HepG2 (cell line): Measurements from ENCODE around the gene MTHFD1. TPM values are rescaled to one million over a fixed set of nuclear protein-coding genes. Genes with fewer than 3 reads are reported as not detected.

Experiments
- FOXC1 ChIP-seq: sonication (generic); formaldehyde crosslinking; IDR thresholded peaks from 2 replicates; pipeline ENCODE4 v1.8.0; 2022; ENCODE audit warnings: mild to moderate bottlenecking, missing genetic modification reagents, borderline replicate concordance
- NCOR1 ChIP-seq: fragments of 200-600 bp; sonication (generic); IDR thresholded peaks from 2 replicates; pipeline ENCODE4 v1.7.0; 2017; ENCODE audit warnings: antibody characterized with exemption, low read length, borderline replicate concordance
- ZMYM4 ChIP-seq: sonication (generic); formaldehyde crosslinking; IDR thresholded peaks from 2 replicates; pipeline ENCODE4 v1.8.1; 2023; ENCODE audit warnings: mild to moderate bottlenecking, missing genetic modification reagents
- ZNF367 ChIP-seq: sonication (generic); formaldehyde crosslinking; IDR thresholded peaks from 2 replicates; pipeline ENCODE4 v1.4.0; 2020; ENCODE audit warnings: missing genetic modification reagents, borderline replicate concordance
- ZSCAN22 ChIP-seq: sonication (generic); formaldehyde crosslinking; IDR thresholded peaks from 2 replicates; pipeline ENCODE4 v1.4.0; 2020; ENCODE audit warnings: mild to moderate bottlenecking, missing genetic modification reagents
- polyA plus RNA-seq, 8 experiments: library from polyadenylated mRNA; depleted of rRNA in 3 of 8; stranded (reverse) in 7 of 8; unstranded in 1 of 8; fragments of >200 nt; fragmentation: Illumina TruSeq in 4 of 8; extraction: Trizol in 4 of 8; gene quantifications; 2 replicates each; pipeline versions ENCODE4 v1.2.1 to v1.2.3, GENCODE V29; 2011 to 2016; ENCODE audit warnings: low read depth in 4 of 8, missing spikeins in 1 of 8, mixed read lengths in 1 of 8; ENCODE audit not compliant: insufficient read depth in 1 of 8
- total RNA-seq, 5 experiments: library from RNA; depleted of rRNA; stranded (reverse); fragments of >200 nt; fragmentation: Illumina TruSeq; extraction: Trizol; gene quantifications; 2 replicates each; pipeline ENCODE4 v1.2.3, GENCODE V29; 2016; ENCODE audit warnings: low read depth in 1 of 5
- TF ChIP-seq, protein P1 (sequence below): IDR thresholded peaks from 2 replicates; pipeline ENCODE4 v1.6.1; 2016; ENCODE audit warnings: low read depth, missing genetic modification reagents, missing compliant biosample characterization
- TF ChIP-seq, protein P2 (sequence below): sonication (generic); formaldehyde crosslinking; IDR thresholded peaks from 2 replicates; pipeline ENCODE4 v1.4.0; 2020; ENCODE audit warnings: mild to moderate bottlenecking, missing genetic modification reagents
- TF ChIP-seq, protein P3 (sequence below): sonication (generic); formaldehyde crosslinking; IDR thresholded peaks from 2 replicates; pipeline ENCODE4 v1.4.0; 2020; ENCODE audit warnings: mild to moderate bottlenecking, missing genetic modification reagents
- TF ChIP-seq, protein P4 (sequence below): sonication (generic); formaldehyde crosslinking; IDR thresholded peaks from 2 replicates; pipeline ENCODE4 v1.4.0; 2020; ENCODE audit warnings: missing genetic modification reagents
- TF ChIP-seq, protein P5 (sequence below): sonication (generic); formaldehyde crosslinking; IDR thresholded peaks from 2 replicates; pipeline ENCODE4 v1.4.0; 2020; ENCODE audit warnings: mild to moderate bottlenecking, missing genetic modification reagents, borderline replicate concordance

MTHFD1 gene
- total and polyA plus RNA-seq, 2 of the 13 experiments (the other 11 are each of a cell fraction or from before 2014, with no cell fraction given): 31.0 to 106 TPM

DNA sequence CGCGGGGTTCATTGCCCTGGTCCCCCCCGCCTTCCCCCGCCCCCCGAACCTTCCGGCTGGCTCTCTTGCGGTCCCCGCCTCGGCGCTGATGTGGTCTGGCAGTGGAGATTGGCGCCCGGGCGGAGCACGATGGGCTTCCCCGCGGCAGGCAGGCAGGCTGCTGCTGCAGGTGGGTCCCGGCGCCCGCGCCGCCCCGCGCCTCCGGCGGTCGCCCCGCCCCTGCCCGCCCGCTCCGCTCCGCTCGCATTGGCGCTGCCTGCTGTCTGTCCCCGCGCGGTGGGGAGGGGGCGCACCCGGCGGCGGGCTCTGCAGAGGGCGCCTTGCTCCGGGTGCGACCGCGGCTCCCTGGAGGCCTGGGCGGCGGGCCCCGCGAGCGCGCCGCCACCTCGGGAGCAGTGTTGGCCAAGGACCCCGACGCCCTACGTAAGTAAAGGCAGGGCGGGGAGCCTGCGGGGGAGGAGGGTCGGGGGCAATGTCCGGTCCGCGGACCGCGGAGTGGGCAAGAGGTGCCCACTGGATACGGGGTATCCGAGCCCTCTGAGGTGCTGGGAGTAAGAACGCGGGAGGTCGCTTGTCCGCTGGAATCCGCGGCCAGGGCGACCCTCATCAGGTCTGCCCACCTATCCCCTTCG lies 77.2 kb downstream of the MTHFD1 start, which contains the start of gene AKAP5 (continued):
- TF ChIP-seq, protein P1, sequence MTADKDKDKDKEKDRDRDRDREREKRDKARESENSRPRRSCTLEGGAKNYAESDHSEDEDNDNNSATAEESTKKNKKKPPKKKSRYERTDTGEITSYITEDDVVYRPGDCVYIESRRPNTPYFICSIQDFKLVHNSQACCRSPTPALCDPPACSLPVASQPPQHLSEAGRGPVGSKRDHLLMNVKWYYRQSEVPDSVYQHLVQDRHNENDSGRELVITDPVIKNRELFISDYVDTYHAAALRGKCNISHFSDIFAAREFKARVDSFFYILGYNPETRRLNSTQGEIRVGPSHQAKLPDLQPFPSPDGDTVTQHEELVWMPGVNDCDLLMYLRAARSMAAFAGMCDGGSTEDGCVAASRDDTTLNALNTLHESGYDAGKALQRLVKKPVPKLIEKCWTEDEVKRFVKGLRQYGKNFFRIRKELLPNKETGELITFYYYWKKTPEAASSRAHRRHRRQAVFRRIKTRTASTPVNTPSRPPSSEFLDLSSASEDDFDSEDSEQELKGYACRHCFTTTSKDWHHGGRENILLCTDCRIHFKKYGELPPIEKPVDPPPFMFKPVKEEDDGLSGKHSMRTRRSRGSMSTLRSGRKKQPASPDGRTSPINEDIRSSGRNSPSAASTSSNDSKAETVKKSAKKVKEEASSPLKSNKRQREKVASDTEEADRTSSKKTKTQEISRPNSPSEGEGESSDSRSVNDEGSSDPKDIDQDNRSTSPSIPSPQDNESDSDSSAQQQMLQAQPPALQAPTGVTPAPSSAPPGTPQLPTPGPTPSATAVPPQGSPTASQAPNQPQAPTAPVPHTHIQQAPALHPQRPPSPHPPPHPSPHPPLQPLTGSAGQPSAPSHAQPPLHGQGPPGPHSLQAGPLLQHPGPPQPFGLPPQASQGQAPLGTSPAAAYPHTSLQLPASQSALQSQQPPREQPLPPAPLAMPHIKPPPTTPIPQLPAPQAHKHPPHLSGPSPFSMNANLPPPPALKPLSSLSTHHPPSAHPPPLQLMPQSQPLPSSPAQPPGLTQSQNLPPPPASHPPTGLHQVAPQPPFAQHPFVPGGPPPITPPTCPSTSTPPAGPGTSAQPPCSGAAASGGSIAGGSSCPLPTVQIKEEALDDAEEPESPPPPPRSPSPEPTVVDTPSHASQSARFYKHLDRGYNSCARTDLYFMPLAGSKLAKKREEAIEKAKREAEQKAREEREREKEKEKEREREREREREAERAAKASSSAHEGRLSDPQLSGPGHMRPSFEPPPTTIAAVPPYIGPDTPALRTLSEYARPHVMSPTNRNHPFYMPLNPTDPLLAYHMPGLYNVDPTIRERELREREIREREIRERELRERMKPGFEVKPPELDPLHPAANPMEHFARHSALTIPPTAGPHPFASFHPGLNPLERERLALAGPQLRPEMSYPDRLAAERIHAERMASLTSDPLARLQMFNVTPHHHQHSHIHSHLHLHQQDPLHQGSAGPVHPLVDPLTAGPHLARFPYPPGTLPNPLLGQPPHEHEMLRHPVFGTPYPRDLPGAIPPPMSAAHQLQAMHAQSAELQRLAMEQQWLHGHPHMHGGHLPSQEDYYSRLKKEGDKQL: no peak
- TF ChIP-seq NCOR1: no peak
- TF ChIP-seq, protein P2, sequence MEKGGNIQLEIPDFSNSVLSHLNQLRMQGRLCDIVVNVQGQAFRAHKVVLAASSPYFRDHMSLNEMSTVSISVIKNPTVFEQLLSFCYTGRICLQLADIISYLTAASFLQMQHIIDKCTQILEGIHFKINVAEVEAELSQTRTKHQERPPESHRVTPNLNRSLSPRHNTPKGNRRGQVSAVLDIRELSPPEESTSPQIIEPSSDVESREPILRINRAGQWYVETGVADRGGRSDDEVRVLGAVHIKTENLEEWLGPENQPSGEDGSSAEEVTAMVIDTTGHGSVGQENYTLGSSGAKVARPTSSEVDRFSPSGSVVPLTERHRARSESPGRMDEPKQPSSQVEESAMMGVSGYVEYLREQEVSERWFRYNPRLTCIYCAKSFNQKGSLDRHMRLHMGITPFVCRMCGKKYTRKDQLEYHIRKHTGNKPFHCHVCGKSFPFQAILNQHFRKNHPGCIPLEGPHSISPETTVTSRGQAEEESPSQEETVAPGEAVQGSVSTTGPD (CRISPR knock-in tag): no peak
- no peak for TF ChIP-seq FOXC1
- no peak for TF ChIP-seq ZSCAN22 (CRISPR knock-in tag)
- TF ChIP-seq, protein P3, sequence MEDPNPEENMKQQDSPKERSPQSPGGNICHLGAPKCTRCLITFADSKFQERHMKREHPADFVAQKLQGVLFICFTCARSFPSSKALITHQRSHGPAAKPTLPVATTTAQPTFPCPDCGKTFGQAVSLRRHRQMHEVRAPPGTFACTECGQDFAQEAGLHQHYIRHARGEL (CRISPR knock-in tag): no peak
- TF ChIP-seq, protein P4, sequence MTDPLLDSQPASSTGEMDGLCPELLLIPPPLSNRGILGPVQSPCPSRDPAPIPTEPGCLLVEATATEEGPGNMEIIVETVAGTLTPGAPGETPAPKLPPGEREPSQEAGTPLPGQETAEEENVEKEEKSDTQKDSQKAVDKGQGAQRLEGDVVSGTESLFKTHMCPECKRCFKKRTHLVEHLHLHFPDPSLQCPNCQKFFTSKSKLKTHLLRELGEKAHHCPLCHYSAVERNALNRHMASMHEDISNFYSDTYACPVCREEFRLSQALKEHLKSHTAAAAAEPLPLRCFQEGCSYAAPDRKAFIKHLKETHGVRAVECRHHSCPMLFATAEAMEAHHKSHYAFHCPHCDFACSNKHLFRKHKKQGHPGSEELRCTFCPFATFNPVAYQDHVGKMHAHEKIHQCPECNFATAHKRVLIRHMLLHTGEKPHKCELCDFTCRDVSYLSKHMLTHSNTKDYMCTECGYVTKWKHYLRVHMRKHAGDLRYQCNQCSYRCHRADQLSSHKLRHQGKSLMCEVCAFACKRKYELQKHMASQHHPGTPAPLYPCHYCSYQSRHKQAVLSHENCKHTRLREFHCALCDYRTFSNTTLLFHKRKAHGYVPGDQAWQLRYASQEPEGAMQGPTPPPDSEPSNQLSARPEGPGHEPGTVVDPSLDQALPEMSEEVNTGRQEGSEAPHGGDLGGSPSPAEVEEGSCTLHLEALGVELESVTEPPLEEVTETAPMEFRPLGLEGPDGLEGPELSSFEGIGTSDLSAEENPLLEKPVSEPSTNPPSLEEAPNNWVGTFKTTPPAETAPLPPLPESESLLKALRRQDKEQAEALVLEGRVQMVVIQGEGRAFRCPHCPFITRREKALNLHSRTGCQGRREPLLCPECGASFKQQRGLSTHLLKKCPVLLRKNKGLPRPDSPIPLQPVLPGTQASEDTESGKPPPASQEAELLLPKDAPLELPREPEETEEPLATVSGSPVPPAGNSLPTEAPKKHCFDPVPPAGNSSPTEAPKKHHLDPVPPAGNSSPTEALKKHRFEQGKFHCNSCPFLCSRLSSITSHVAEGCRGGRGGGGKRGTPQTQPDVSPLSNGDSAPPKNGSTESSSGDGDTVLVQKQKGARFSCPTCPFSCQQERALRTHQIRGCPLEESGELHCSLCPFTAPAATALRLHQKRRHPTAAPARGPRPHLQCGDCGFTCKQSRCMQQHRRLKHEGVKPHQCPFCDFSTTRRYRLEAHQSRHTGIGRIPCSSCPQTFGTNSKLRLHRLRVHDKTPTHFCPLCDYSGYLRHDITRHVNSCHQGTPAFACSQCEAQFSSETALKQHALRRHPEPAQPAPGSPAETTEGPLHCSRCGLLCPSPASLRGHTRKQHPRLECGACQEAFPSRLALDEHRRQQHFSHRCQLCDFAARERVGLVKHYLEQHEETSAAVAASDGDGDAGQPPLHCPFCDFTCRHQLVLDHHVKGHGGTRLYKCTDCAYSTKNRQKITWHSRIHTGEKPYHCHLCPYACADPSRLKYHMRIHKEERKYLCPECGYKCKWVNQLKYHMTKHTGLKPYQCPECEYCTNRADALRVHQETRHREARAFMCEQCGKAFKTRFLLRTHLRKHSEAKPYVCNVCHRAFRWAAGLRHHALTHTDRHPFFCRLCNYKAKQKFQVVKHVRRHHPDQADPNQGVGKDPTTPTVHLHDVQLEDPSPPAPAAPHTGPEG (CRISPR knock-in tag): no peak
- TF ChIP-seq, protein P5, sequence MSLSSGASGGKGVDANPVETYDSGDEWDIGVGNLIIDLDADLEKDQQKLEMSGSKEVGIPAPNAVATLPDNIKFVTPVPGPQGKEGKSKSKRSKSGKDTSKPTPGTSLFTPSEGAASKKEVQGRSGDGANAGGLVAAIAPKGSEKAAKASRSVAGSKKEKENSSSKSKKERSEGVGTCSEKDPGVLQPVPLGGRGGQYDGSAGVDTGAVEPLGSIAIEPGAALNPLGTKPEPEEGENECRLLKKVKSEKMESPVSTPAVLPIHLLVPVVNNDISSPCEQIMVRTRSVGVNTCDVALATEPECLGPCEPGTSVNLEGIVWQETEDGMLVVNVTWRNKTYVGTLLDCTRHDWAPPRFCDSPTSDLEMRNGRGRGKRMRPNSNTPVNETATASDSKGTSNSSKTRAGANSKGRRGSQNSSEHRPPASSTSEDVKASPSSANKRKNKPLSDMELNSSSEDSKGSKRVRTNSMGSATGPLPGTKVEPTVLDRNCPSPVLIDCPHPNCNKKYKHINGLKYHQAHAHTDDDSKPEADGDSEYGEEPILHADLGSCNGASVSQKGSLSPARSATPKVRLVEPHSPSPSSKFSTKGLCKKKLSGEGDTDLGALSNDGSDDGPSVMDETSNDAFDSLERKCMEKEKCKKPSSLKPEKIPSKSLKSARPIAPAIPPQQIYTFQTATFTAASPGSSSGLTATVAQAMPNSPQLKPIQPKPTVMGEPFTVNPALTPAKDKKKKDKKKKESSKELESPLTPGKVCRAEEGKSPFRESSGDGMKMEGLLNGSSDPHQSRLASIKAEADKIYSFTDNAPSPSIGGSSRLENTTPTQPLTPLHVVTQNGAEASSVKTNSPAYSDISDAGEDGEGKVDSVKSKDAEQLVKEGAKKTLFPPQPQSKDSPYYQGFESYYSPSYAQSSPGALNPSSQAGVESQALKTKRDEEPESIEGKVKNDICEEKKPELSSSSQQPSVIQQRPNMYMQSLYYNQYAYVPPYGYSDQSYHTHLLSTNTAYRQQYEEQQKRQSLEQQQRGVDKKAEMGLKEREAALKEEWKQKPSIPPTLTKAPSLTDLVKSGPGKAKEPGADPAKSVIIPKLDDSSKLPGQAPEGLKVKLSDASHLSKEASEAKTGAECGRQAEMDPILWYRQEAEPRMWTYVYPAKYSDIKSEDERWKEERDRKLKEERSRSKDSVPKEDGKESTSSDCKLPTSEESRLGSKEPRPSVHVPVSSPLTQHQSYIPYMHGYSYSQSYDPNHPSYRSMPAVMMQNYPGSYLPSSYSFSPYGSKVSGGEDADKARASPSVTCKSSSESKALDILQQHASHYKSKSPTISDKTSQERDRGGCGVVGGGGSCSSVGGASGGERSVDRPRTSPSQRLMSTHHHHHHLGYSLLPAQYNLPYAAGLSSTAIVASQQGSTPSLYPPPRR: no peak
- no peak for TF ChIP-seq ZNF367
- TF ChIP-seq ZMYM4 (CRISPR knock-in tag): peak; percentile 56; the same call in 1 of the 2 replicates
